Thyroid gland (tissue), 4 donors: ENCODE results near the gene MUS81. TPM values are rescaled to one million over a fixed set of nuclear protein-coding genes. Genes with fewer than 3 reads are reported as not detected.

ENCODE experiments used
- DNase-seq, 2 donors: peaks; one replicate each; pipeline ENCODE4 v3.0.0-alpha.2; 2019
- H3K27ac ChIP-seq, 3 donors: fragments of 200-600 bp; sonication (generic); 1 replicate in 2 of 3; 2 replicates in 1 of 3; pipeline ENCODE4 v1.5.1; 2016 to 2019; ENCODE audit warnings: mild to moderate bottlenecking in 1 of 3, moderate library complexity in 1 of 3
- H3K27me3 ChIP-seq: fragments of 200-600 bp; sonication (generic); one replicate; pipeline ENCODE4 v1.5.1; 2019
- H3K36me3 ChIP-seq, 2 donors: fragments of 200-600 bp; sonication (generic); one replicate each; pipeline ENCODE4 v1.5.1; 2016 to 2019
- H3K4me1 ChIP-seq, 2 donors: fragments of 200-600 bp; sonication (generic); one replicate each; pipeline ENCODE4 v1.5.1; 2017 to 2019
- H3K4me3 ChIP-seq, 3 donors: fragments of 200-600 bp; sonication (generic); replicated peaks in 1 of 3; 1 replicate in 2 of 3; 2 replicates in 1 of 3; pipeline ENCODE4 v1.5.1; 2016; ENCODE audit warnings: mild to moderate bottlenecking in 1 of 3
- H3K9me3 ChIP-seq: fragments of 200-600 bp; sonication (generic); one replicate; pipeline ENCODE4 v1.5.1; 2017
- POLR2A ChIP-seq, 2 donors: fragments of 450-650 bp; IDR thresholded peaks; one replicate each; pipeline ENCODE4 v1.6.1; 2017; ENCODE audit warnings: antibody characterized with exemption in 2 of 2, mild to moderate bottlenecking in 2 of 2, moderate library complexity in 1 of 2
- WGBS, 2 donors: methylation state at CpG; one replicate each; pipeline ENCODE4 v1.1.5; 2017; 5-methylcytosine and 5-hydroxymethylcytosine counted together
- intact Hi-C: fragments of 100-400 bp; cut with DNase I; formaldehyde crosslinking; loops from one replicate; pipeline ENCODE4 v1.15.1; 2023
- total RNA-seq, 4 donors: library from RNA; depleted of rRNA; stranded (reverse); fragments of >200 nt; gene quantifications; one replicate each; pipeline ENCODE4 v1.2.3, GENCODE V29; 2016
- TF ChIP-seq, protein P1 (sequence below), 6 experiments: fragments of 200-600 bp in 3 of 6; fragments of 450-650 bp in 3 of 6; sonication (generic) in 3 of 6; IDR thresholded peaks; one replicate each; pipeline ENCODE4 v1.5.1; 2016 to 2019; ENCODE audit warnings: antibody characterized with exemption in 6 of 6, mild to moderate bottlenecking in 2 of 6, inconsistent platforms in 1 of 6, moderate library complexity in 1 of 6

The MUS81 gene
- total RNA-seq, 4 donors from 2014 or later, result 31.8 to 61.9 (median 42.5) TPM

DNA sequence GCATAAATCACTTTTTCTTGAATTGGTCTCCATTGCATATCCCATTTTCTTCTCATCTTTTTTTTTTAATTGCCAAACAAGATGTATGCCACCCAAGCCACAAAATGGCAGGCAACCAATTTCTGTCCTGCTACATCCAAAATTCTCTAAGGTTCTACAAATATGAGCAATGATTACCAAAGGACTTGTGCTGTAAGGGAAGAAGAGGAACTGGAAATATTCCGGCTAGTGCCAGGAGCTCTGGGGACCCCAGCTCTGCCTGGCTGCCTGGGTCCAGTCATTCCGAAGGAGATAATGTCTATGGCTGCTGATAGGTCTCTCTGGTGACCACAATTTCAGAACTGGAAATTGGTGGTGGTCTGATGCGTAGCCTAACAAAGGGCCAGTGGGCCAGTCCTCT lies 43.5 kb upstream of the MUS81 start:
- DNase-seq, result no peak
- intact Hi-C loops, result loop anchor here (5.0 kb wide), 1 partner anchor 99 kb away; no protein-coding TSS in a partner anchor
- Histone ChIP-seq H3K27ac (no peak overlapping the region), H3K4me3 (no peak overlapping the region), H3K27me3 (no peaks in the 10 kb centered on the region), H3K4me1 (peaks cover 4 to 15% of the 10 kb centered on the region in 2 donors), H3K36me3 (no peaks in the 10 kb centered on the region), H3K9me3 (no peaks in the 10 kb centered on the region)
- TF ChIP-seq, protein P1, sequence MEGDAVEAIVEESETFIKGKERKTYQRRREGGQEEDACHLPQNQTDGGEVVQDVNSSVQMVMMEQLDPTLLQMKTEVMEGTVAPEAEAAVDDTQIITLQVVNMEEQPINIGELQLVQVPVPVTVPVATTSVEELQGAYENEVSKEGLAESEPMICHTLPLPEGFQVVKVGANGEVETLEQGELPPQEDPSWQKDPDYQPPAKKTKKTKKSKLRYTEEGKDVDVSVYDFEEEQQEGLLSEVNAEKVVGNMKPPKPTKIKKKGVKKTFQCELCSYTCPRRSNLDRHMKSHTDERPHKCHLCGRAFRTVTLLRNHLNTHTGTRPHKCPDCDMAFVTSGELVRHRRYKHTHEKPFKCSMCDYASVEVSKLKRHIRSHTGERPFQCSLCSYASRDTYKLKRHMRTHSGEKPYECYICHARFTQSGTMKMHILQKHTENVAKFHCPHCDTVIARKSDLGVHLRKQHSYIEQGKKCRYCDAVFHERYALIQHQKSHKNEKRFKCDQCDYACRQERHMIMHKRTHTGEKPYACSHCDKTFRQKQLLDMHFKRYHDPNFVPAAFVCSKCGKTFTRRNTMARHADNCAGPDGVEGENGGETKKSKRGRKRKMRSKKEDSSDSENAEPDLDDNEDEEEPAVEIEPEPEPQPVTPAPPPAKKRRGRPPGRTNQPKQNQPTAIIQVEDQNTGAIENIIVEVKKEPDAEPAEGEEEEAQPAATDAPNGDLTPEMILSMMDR (IDR thresholded peaks at IDR 0.05), result no peak
- no peak for TF ChIP-seq POLR2A (IDR thresholded peaks at IDR 0.05)
- WGBS, 2 donors, result 95 to 100% methylated on average over 3 of the region's 3 CpGs

DNA sequence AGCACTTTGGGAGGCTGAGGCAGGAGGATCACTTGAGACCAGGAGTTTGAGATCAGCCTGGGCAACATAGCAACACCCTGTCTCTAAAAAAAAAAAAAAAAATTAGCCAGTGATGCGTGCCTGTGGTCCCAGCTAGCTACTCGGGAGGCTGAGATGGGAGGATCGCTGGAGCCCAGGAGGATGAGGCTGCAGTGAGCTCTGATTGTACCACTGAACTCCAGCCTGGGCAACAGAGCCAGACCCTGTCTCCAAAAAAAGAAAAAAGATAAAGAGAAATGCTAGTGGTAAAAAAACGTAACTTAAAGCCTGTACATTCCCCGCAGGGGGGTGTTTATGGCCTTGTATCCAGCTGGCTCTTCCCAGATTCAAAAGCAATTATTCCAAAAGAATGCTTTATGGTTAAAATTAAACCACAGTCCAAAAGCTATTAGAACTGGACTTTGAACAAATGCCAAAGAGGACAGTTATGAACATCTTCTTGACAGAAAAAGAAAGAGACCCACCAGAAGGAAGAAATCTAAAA lies 42.9 kb upstream of the MUS81 start:
- Histone ChIP-seq H3K4me3 (peak overlapping the region in 2 of 3 donors; percentile 64 to 67), H3K4me1 (peaks cover 4 to 15% of the 10 kb centered on the region in 2 donors), H3K27me3 (no peaks in the 10 kb centered on the region), H3K36me3 (no peaks in the 10 kb centered on the region), H3K27ac (peak overlapping the region in 2 of 3 donors; percentile 71 to 89), H3K9me3 (no peaks in the 10 kb centered on the region)
- TF ChIP-seq, protein P1 (IDR thresholded peaks at IDR 0.05), result no peak
- TF ChIP-seq POLR2A (IDR thresholded peaks at IDR 0.05), result no peak
- intact Hi-C loops, result loop anchor here (5.0 kb wide), 1 partner anchor 100 kb away; no protein-coding TSS in a partner anchor
- DNase-seq, result no peak
- WGBS, 2 donors, result 76% methylated on average over 5 of the region's 5 CpGs

DNA sequence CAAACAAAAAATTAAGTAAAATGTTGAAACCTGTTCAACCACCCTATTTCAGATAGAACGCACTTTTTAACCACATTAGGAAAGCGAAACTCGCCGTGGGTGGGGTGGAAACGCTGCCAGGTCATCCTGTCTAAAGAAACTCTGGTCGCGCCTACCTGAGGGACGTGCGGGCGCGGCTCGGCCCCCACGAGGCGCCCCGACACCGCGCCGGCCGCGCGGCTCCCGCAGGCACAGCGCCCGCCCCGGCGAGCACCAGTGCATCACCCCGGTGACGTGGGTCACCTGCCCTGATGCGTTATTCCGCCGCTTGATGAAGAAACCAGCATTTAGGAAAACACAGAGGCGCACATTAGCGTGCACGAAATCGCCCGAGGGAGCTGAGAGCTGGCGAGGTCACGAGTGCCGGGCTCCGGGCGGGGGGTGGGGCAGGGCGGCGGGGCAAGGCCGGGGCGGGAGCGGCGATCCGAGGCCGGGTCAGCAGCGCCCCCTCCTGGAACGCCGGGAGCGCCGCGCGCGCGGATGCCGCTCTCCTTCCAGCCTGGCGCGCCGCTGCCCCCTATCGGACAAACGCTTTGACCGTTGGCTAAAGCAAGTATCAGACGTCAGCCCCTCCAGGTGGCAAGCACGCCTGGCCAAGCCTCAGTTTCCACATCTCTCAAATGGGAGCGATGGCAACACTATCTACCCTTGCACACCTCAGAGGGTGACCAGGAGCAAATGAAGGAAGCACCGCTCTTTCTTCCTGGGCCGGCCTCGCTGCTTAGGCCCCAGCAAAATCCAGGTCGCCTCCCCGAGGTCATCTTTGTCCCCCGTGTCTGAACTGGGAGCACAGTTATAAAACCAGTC lies 42.2 kb upstream of the MUS81 start:
- peak overlapping the region; percentile 71 to 89 (median 72) for H3K27ac ChIP-seq
- no peaks in the 10 kb centered on the region for H3K9me3 ChIP-seq
- TF ChIP-seq, protein P1 (IDR thresholded peaks at IDR 0.05), result peak; percentile 93 to 100 (median 99)
- peak in 1 of 2 donors; percentile 40 for TF ChIP-seq POLR2A (IDR thresholded peaks at IDR 0.05)
- H3K27me3 ChIP-seq, result no peaks in the 10 kb centered on the region
- H3K36me3 ChIP-seq, result no peaks in the 10 kb centered on the region
- H3K4me3 ChIP-seq, result peak overlapping the region; percentile 41 to 67 (median 64)
- peak; percentile 93 to 96 for DNase-seq
- 7 to 26% methylated on average over 16 to 69 of the region's 74 CpGs for WGBS, 2 donors
- H3K4me1 ChIP-seq, result peaks cover 4 to 15% of the 10 kb centered on the region in 2 donors
- intact Hi-C loops, result loop anchor here (5.0 kb wide), 1 partner anchor 101 kb away; no protein-coding TSS in a partner anchor

DNA sequence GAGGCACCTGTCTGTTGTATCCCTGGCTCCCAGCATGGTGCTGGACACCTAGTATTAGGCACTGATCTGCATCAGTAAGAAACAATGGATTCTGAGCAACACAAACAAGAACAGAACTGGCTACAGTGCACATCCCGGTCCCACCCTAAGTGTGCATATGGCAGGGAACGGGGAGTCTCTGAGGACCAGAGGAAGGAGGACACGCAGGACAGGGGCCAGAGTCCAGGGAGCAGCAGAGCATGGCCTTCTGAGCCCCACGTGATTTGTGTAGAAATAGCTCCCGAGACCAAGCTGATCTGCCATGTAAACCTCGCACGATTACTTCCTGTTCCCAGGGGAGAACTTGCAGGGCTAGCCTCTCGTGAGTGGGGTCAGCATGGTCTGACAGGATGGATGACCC lies 39.1 kb upstream of the MUS81 start:
- no peak overlapping the region for H3K4me3 ChIP-seq
- H3K27ac ChIP-seq, result no peak overlapping the region
- peaks cover 4 to 15% of the 10 kb centered on the region in 2 donors for H3K4me1 ChIP-seq
- TF ChIP-seq POLR2A (IDR thresholded peaks at IDR 0.05), result no peak
- TF ChIP-seq, protein P1 (IDR thresholded peaks at IDR 0.05), result no peak
- 24 to 31% methylated on average over 6 to 8 of the region's 8 CpGs for WGBS, 2 donors
- intact Hi-C loops, result no loop called here
- DNase-seq, result peak; percentile 51 to 60
- no peaks in the 10 kb centered on the region for H3K9me3 ChIP-seq
- H3K27me3 ChIP-seq, result no peaks in the 10 kb centered on the region
- H3K36me3 ChIP-seq, result no peaks in the 10 kb centered on the region
